KMS-11 (cell line): ENCODE measurements around the gene RERE.

Experiments used
- H2AFZ ChIP-seq: fragments of 200-600 bp; sonication (generic); 2 replicates; pipeline ENCODE4 v1.6.1; 2016; ENCODE audit warnings: antibody characterized with exemption, mixed run types, low read depth
- H3K27ac ChIP-seq: fragments of 200-600 bp; sonication (generic); 2 replicates; pipeline ENCODE4 v1.6.1; 2016; ENCODE audit warnings: mild to moderate bottlenecking, mixed run types
- H3K27me3 ChIP-seq: fragments of 200-600 bp; sonication (generic); 2 replicates; pipeline ENCODE4 v1.6.1; 2017; ENCODE audit warnings: mild to moderate bottlenecking, low read depth, mixed run types, moderate library complexity; ENCODE audit not compliant: insufficient read depth
- H3K36me3 ChIP-seq: fragments of 200-600 bp; sonication (generic); 2 replicates; pipeline ENCODE4 v1.6.1; 2017; ENCODE audit warnings: mild to moderate bottlenecking, mixed run types; ENCODE audit not compliant: insufficient read depth
- H3K4me1 ChIP-seq: fragments of 200-600 bp; sonication (generic); 2 replicates; pipeline ENCODE4 v1.6.1; 2016; ENCODE audit warnings: mild to moderate bottlenecking, low read depth, mixed run types; ENCODE audit not compliant: poor library complexity, severe bottlenecking
- H3K4me2 ChIP-seq: fragments of 200-600 bp; sonication (generic); 2 replicates; pipeline ENCODE4 v1.7.0; 2016; ENCODE audit warnings: mild to moderate bottlenecking, mixed run types
- H3K4me3 ChIP-seq: fragments of 200-600 bp; sonication (generic); IDR thresholded peaks from 2 replicates; pipeline ENCODE4 v1.6.1; 2017; ENCODE audit warnings: low read depth, low read length, mixed read lengths; ENCODE audit not compliant: insufficient read depth
- H3K79me2 ChIP-seq: fragments of 200-600 bp; sonication (generic); 2 replicates; pipeline ENCODE4 v1.6.1; 2016; ENCODE audit warnings: low read depth, mixed run types; ENCODE audit not compliant: insufficient read depth
- H3K9ac ChIP-seq: fragments of 200-600 bp; sonication (generic); 2 replicates; pipeline ENCODE4 v1.6.1; 2016; ENCODE audit warnings: mild to moderate bottlenecking, mixed run types
- H4K20me1 ChIP-seq: fragments of 200-600 bp; sonication (generic); 2 replicates; pipeline ENCODE4 v1.6.1; 2016; ENCODE audit warnings: mild to moderate bottlenecking, mixed run types; ENCODE audit not compliant: insufficient read depth
- TF ChIP-seq, protein P1 (sequence below): fragments of 200-600 bp; sonication (generic); conservative IDR thresholded peaks from 2 replicates; pipeline ENCODE4 v1.6.1; 2017; ENCODE audit warnings: low read depth, mild to moderate bottlenecking, antibody characterized with exemption, low read length, moderate library complexity, mixed read lengths

RERE gene

DNA sequence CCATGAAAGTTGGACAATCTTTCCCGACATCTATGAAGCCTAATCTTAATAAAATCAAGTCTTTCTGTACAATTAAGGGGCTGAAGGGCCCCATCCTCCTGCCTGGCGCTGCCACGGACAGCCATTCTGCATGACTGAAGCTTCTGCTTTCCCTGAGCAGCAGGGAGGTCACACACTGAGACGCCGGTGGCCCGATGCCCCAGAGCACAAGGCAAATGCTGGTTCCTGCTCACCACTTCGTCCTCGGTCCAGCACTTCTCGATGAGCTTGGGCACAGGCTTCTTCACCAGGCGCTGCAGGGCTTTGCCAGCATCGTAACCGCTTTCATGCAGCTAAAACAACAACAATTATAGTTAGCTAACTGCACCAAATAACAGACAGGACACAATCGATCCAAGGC, 351.7 kb downstream of the RERE start:
- Histone ChIP-seq H3K36me3 (no peaks in the 10 kb centered on the region), H3K4me1 (no peaks in the 10 kb centered on the region), H3K27ac (no peak overlapping the region), H3K79me2 (no peaks in the 10 kb centered on the region), H2AFZ (no peak overlapping the region), H3K4me2 (no peak overlapping the region), H3K27me3 (no peaks in the 10 kb centered on the region), H3K9ac (no peak overlapping the region), H4K20me1 (no peaks in the 10 kb centered on the region; the same call in 1 of the 2 replicates), H3K4me3 (no peak overlapping the region)
- TF ChIP-seq, protein P1, sequence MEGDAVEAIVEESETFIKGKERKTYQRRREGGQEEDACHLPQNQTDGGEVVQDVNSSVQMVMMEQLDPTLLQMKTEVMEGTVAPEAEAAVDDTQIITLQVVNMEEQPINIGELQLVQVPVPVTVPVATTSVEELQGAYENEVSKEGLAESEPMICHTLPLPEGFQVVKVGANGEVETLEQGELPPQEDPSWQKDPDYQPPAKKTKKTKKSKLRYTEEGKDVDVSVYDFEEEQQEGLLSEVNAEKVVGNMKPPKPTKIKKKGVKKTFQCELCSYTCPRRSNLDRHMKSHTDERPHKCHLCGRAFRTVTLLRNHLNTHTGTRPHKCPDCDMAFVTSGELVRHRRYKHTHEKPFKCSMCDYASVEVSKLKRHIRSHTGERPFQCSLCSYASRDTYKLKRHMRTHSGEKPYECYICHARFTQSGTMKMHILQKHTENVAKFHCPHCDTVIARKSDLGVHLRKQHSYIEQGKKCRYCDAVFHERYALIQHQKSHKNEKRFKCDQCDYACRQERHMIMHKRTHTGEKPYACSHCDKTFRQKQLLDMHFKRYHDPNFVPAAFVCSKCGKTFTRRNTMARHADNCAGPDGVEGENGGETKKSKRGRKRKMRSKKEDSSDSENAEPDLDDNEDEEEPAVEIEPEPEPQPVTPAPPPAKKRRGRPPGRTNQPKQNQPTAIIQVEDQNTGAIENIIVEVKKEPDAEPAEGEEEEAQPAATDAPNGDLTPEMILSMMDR: no peak

DNA sequence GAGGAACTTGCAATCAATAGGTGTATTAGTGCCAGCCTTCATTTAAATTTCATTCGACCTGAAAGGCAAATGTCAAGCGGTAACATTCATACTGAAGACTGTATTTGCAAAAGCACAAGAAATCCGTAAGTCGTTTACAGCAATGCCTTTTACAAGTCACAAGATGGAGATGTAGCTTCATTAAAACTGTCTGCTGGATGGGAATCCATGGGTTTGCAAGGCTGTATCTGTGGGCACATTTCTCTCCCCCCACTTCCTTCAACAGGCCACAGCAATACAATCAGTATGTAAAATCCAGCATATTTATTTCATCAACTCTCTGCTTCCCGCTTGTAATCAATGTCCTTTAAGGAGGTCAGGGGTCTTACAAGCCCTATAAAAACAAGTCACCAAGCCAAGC, 352.4 kb downstream of the RERE start:
- no peak overlapping the region for H3K9ac ChIP-seq
- H3K36me3 ChIP-seq: no peaks in the 10 kb centered on the region
- TF ChIP-seq, protein P1: no peak
- no peak overlapping the region for H3K4me2 ChIP-seq
- no peaks in the 10 kb centered on the region; the same call in 1 of the 2 replicates for H3K27me3 ChIP-seq
- no peaks in the 10 kb centered on the region for H3K4me1 ChIP-seq
- no peak overlapping the region for H3K27ac ChIP-seq
- H2AFZ ChIP-seq: no peak overlapping the region
- H3K79me2 ChIP-seq: no peaks in the 10 kb centered on the region
- no peak overlapping the region for H3K4me3 ChIP-seq
- H4K20me1 ChIP-seq: no peaks in the 10 kb centered on the region; the same call in 1 of the 2 replicates

DNA sequence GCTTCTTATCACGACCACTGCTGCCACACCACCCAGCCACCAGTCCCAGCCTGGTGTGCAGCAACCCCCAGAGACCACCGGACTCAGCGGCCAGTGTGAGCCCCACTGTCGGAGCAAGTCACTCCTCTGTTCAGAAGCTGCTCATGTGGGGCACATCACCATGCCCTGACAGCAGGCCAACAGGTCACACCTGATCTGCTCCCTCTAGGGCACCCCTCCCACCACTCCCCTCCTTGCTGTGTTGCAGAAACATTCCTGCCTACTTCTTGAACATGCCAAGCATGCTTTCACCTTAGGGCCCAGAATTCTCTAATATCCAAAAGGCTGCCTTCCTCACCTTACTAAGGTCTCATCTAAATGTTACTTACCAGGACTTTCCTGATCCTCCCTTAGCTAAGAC, 353.1 kb downstream of the RERE start:
- Histone ChIP-seq H3K79me2 (no peaks in the 10 kb centered on the region), H3K36me3 (no peaks in the 10 kb centered on the region), H3K9ac (no peak overlapping the region), H4K20me1 (no peaks in the 10 kb centered on the region; the same call in 1 of the 2 replicates), H2AFZ (no peak overlapping the region), H3K4me1 (no peaks in the 10 kb centered on the region), H3K27ac (no peak overlapping the region), H3K4me2 (no peak overlapping the region), H3K27me3 (no peaks in the 10 kb centered on the region; the same call in 1 of the 2 replicates), H3K4me3 (no peak overlapping the region)
- TF ChIP-seq, protein P1: no peak

DNA sequence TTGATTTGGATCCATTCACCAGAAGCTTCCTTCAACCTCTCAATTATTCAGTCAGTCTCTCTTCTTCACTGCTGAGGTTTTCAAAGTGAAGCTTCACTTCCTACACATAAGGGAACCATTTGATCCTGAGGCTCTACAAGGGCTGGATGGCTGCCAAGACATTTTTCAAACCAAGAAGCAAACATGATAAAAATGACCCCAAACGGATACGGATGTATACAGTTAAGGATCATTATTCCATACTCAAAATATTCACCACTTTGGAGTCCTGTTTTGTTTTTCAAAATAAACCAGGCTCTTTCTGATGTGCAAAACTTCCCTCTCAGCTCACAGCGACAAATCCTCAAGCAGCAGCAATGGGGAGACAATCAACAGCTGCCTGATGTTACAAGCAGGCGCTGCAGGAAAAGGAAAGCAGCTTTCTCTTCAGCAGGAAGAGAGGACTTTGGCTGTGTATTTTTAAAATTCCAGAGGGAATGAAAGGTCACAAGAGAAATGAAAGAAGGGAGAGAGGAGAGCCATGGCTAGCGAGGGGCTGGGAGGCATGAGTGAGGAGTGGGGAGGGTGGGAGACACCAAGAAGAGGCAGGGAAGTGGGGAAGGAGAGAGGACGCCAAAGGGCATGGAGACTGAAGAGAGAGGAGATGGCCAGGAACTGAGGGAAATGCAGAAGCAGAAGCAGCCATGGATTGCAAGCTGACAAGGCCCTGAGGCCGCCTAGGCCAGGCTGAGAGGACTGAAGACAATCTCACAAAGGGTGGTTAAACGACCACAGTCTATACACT, 354.1 kb downstream of the RERE start:
- no peak overlapping the region for H2AFZ ChIP-seq
- no peak overlapping the region for H3K4me2 ChIP-seq
- no peaks in the 10 kb centered on the region for H3K79me2 ChIP-seq
- no peak overlapping the region for H3K27ac ChIP-seq
- no peaks in the 10 kb centered on the region; the same call in 1 of the 2 replicates for H4K20me1 ChIP-seq
- H3K4me3 ChIP-seq: no peak overlapping the region
- H3K4me1 ChIP-seq: no peaks in the 10 kb centered on the region
- no peaks in the 10 kb centered on the region; the same call in 1 of the 2 replicates for H3K27me3 ChIP-seq
- no peak overlapping the region for H3K9ac ChIP-seq
- no peaks in the 10 kb centered on the region for H3K36me3 ChIP-seq
- TF ChIP-seq, protein P1: no peak
